ENCODE results near the gene NFATC2IP. TPM values are rescaled to one million over a fixed set of nuclear protein-coding genes. Genes with fewer than 3 reads are reported as not detected.
"Not testable (repeated sequence)": the region's sequence is repeated elsewhere in the genome, so short reads cannot be mapped to it uniquely, and the experiment has no call there.

Gene NFATC2IP
- total RNA-seq, 4 donors from 2014 or later: 26.4 to 65.3 (median 35.1) TPM

GRCh38 chr16:28977703-28978662, 27.2 kb downstream of the NFATC2IP start:
- H3K27ac ChIP-seq: no peak overlapping the region
- WGBS: 75% methylated on average over 11 of the region's 11 CpGs
- H3K4me3 ChIP-seq: no peak overlapping the region
- DNase-seq (ENCODE audit: low spot score in 2 of 2): no peak
- H3K4me1 ChIP-seq: peaks cover 23% of the 10 kb centered on the region
- H3K9me3 ChIP-seq: no peaks in the 10 kb centered on the region
- no peaks in the 10 kb centered on the region for H3K27me3 ChIP-seq
- peaks cover 54% of the 10 kb centered on the region for H3K36me3 ChIP-seq
- TF ChIP-seq POLR2A (IDR thresholded peaks at IDR 0.05) (no peak), CTCF (IDR thresholded peaks at IDR 0.05) (peak in 1 of 2 donors; percentile 58)

GRCh38 chr16:28980330-28980729, 29.6 kb downstream of the NFATC2IP start:
- DNase-seq (ENCODE audit: low spot score in 2 of 2); H3K4me3 ChIP-seq; H3K9me3 ChIP-seq; H3K27ac ChIP-seq; H3K27me3 ChIP-seq: not testable (repeated sequence)
- Histone ChIP-seq H3K36me3 (peaks cover 77% of the 10 kb centered on the region), H3K4me1 (peaks cover 12% of the 10 kb centered on the region)
- WGBS: 94% methylated on average over 7 of the region's 7 CpGs

- WGBS: 91% methylated on average over 7 of the region's 7 CpGs
- TF ChIP-seq POLR2AphosphoS5 (IDR thresholded peaks at IDR 0.05): no peak
- no peak for TF ChIP-seq EP300 (IDR thresholded peaks at IDR 0.05)
- TF ChIP-seq POLR2A (IDR thresholded peaks at IDR 0.05): no peak
- no peak for TF ChIP-seq CTCF (IDR thresholded peaks at IDR 0.05)
- no peaks in the 10 kb centered on the region for H3K9me3 ChIP-seq
- peaks cover 82% of the 10 kb centered on the region for H3K36me3 ChIP-seq
- H3K27me3 ChIP-seq: no peaks in the 10 kb centered on the region
- DNase-seq (ENCODE audit: low spot score in 2 of 2): no peak
- no peak overlapping the region for H3K27ac ChIP-seq
- peaks cover 6% of the 10 kb centered on the region for H3K4me1 ChIP-seq
- no peak overlapping the region for H3K4me3 ChIP-seq
Measured at GRCh38 chr16:28980929-28981328, 30.2 kb downstream of the NFATC2IP start.

GRCh38 chr16:28981517-28981916, 30.8 kb downstream of the NFATC2IP start:
- no peak for DNase-seq (ENCODE audit: low spot score in 2 of 2)
- H3K4me3 ChIP-seq: no peak overlapping the region
- peaks cover 88% of the 10 kb centered on the region for H3K36me3 ChIP-seq
- no peaks in the 10 kb centered on the region for H3K9me3 ChIP-seq
- no peak for TF ChIP-seq EP300 (IDR thresholded peaks at IDR 0.05)
- TF ChIP-seq CTCF (IDR thresholded peaks at IDR 0.05): peak in 1 of 2 donors; percentile 37
- H3K4me1 ChIP-seq: no peaks in the 10 kb centered on the region
- H3K27ac ChIP-seq: no peak overlapping the region
- WGBS: 86% methylated on average over 12 of the region's 12 CpGs
- no peaks in the 10 kb centered on the region for H3K27me3 ChIP-seq

- no peaks in the 10 kb centered on the region for H3K27me3 ChIP-seq
- no peak overlapping the region for H3K4me3 ChIP-seq
- H3K9me3 ChIP-seq: no peaks in the 10 kb centered on the region
- no peaks in the 10 kb centered on the region for H3K4me1 ChIP-seq
- 94% methylated on average over 10 of the region's 10 CpGs for WGBS
- no peak for DNase-seq (ENCODE audit: low spot score in 2 of 2)
- peaks cover 97% of the 10 kb centered on the region for H3K36me3 ChIP-seq
- H3K27ac ChIP-seq: no peak overlapping the region
- no peak for TF ChIP-seq POLR2A (IDR thresholded peaks at IDR 0.05)
- TF ChIP-seq POLR2AphosphoS5 (IDR thresholded peaks at IDR 0.05): no peak
- no peak for TF ChIP-seq CTCF (IDR thresholded peaks at IDR 0.05)
- no peak for TF ChIP-seq EP300 (IDR thresholded peaks at IDR 0.05)
Measured at GRCh38 chr16:28982418-28982817, 31.7 kb downstream of the NFATC2IP start.

Measured in suprapubic skin (tissue), 4 donors.